ENCODE measurements around the gene SMCO4. TPM values are rescaled to one million over a fixed set of nuclear protein-coding genes. Genes with fewer than 3 reads are reported as not detected.

Gene SMCO4
- total and polyA plus RNA-seq, 2 experiments from 2014 or later, result 36.1 to 60.9 TPM

DNA sequence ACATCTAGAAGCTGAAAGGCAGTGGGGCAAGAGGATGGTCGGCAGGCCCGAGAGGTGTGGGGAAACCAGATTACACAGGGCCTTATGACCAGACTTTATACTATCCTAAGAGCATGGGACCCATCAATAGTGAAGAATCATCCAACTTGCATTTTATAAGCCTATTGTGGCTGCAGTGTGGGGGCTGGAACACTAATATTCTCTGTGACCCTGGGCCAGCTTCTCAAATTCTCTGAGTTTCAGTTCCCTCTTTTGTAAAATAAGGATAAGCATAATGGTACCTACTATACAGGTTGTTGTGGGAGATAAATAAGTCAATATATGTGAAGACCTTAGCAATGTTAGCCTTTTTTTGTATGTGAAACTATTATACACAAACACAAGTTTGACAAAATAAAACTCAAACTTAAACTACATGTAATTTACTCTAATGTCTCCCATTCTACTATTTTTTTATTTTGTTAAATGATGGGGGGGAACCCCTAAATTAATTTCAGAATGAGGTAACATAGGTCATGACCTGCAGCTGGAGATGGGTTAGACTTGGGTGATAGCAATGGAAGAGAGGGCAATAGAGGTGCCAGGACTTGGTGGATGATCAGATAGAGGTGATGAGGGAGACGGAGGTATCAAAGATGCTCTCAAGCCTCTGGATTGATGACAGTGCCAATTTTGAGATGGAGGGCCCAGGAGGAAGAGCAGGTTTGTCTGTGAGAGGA lies 30.1 kb downstream of the SMCO4 start:
- DNase-seq (ENCODE audit: low spot score), result no peak
- no peaks in the 10 kb centered on the region for H3K36me3 ChIP-seq (replicated peaks; ENCODE audit: insufficient read depth, low read depth)
- H4K20me1 ChIP-seq (ENCODE audit: insufficient read depth, poor library complexity, severe bottlenecking), result peaks cover 2% of the 10 kb centered on the region
- no peaks in the 10 kb centered on the region for H3K9me2 ChIP-seq (replicated peaks; ENCODE audit: insufficient read depth)
- no peak overlapping the region for H3K4me2 ChIP-seq
- no peaks in the 10 kb centered on the region for H3K4me1 ChIP-seq (ENCODE audit: insufficient read depth)
- H3K27me3 ChIP-seq, result no peaks in the 10 kb centered on the region
- no peaks in the 10 kb centered on the region for H3K9me3 ChIP-seq (ENCODE audit: low read depth)
- peaks cover 57% of the 10 kb centered on the region for H3K79me2 ChIP-seq
- 100% methylated on average over 3 of the region's 3 CpGs for WGBS (ENCODE audit: low lambda C conversion rate, missing lambda C conversion rate)
- H3K4me3 ChIP-seq, result no peak overlapping the region
- H3K27ac ChIP-seq, result no peak overlapping the region
- H2AFZ ChIP-seq, result no peak overlapping the region
- TF ChIP-seq EZH2 (IDR thresholded peaks at IDR 0.05; ENCODE audit: borderline replicate concordance) (no peak), CTCF (IDR thresholded peaks at IDR 0.05; ENCODE audit: poor library complexity) (no peak), EZH2phosphoT487 (IDR thresholded peaks at IDR 0.05; ENCODE audit: low read depth, severe bottlenecking, unreplicated experiment) (no peak)

- TF ChIP-seq CTCF (IDR thresholded peaks at IDR 0.05; ENCODE audit: poor library complexity) (no peak), EZH2phosphoT487 (IDR thresholded peaks at IDR 0.05; ENCODE audit: low read depth, severe bottlenecking, unreplicated experiment) (no peak), EZH2 (IDR thresholded peaks at IDR 0.05; ENCODE audit: borderline replicate concordance) (no peak)
- H3K4me1 ChIP-seq (ENCODE audit: insufficient read depth), result no peaks in the 10 kb centered on the region
- no peaks in the 10 kb centered on the region for H3K36me3 ChIP-seq (replicated peaks; ENCODE audit: insufficient read depth, low read depth)
- H3K4me3 ChIP-seq, result no peak overlapping the region
- no peak overlapping the region for H3K4me2 ChIP-seq
- no peak for DNase-seq (ENCODE audit: low spot score)
- no peaks in the 10 kb centered on the region for H4K20me1 ChIP-seq (ENCODE audit: insufficient read depth, poor library complexity, severe bottlenecking)
- H3K9me3 ChIP-seq (ENCODE audit: low read depth), result no peaks in the 10 kb centered on the region
- WGBS (ENCODE audit: low lambda C conversion rate, missing lambda C conversion rate), result 90% methylated on average over 4 of the region's 4 CpGs
- peaks cover 51% of the 10 kb centered on the region for H3K79me2 ChIP-seq
- H3K27me3 ChIP-seq, result no peaks in the 10 kb centered on the region
- no peaks in the 10 kb centered on the region for H3K9me2 ChIP-seq (replicated peaks; ENCODE audit: insufficient read depth)
- H2AFZ ChIP-seq, result no peak overlapping the region
- no peak overlapping the region for H3K27ac ChIP-seq
Measured at GRCh38 chr11:93512073-93512475, 31.1 kb downstream of the SMCO4 start.

DNA sequence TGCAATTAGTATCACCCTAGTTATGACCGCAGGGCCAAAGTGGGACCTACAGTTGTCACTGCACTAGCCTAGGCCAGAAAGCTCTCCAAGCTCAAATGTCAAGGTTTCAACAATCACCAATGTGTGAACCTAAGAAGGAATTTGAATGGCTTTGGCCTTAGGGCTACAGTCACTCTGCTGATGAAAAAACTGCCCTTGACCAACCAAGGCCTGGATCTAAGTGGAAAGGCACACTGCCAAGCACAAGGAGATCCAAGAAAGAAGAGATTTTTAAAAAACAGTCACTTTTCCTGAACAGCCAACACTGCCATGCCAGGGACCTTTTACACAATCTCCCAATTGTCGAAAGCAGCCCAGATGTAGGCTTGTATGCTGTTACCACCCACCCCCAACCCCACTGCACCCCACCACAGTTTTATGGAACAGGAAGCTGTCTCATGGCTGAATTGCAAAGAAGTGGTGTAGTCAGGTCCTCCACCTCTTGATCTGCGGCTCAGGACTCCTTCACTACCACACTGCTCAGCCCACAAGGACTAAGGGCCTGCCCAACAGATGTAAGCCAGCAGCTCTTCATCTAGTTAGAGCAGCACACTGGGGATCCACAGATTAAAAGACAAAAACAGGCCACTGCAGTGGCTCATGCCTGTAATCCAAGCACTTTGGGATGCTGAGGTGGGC lies 32.9 kb downstream of the SMCO4 start:
- WGBS (ENCODE audit: low lambda C conversion rate, missing lambda C conversion rate), result 98% methylated on average over 3 of the region's 3 CpGs
- H3K27me3 ChIP-seq, result no peaks in the 10 kb centered on the region
- no peak overlapping the region for H2AFZ ChIP-seq
- no peak for DNase-seq (ENCODE audit: low spot score)
- no peaks in the 10 kb centered on the region for H3K36me3 ChIP-seq (replicated peaks; ENCODE audit: insufficient read depth, low read depth)
- TF ChIP-seq CTCF (IDR thresholded peaks at IDR 0.05; ENCODE audit: poor library complexity), result no peak
- H3K4me3 ChIP-seq, result no peak overlapping the region
- H3K9me2 ChIP-seq (replicated peaks; ENCODE audit: insufficient read depth), result no peaks in the 10 kb centered on the region
- no peaks in the 10 kb centered on the region for H3K9me3 ChIP-seq (ENCODE audit: low read depth)
- H4K20me1 ChIP-seq (ENCODE audit: insufficient read depth, poor library complexity, severe bottlenecking), result no peaks in the 10 kb centered on the region
- no peaks in the 10 kb centered on the region for H3K4me1 ChIP-seq (ENCODE audit: insufficient read depth)
- no peak overlapping the region for H3K27ac ChIP-seq
- H3K79me2 ChIP-seq, result peaks cover 45% of the 10 kb centered on the region
- H3K4me2 ChIP-seq, result no peak overlapping the region
